ENCODE results near the gene NEK7. TPM values are rescaled to one million over a fixed set of nuclear protein-coding genes. Genes with fewer than 3 reads are reported as not detected.
"Not testable (repeated sequence)": the region's sequence is repeated elsewhere in the genome, so short reads cannot be mapped to it uniquely, and the experiment has no call there.

The NEK7 gene
- total RNA-seq, 1 experiment from 2014 or later: 25.2 TPM

- Histone ChIP-seq H3K9me2 (replicated peaks; ENCODE audit: low read length) (no peaks in the 10 kb centered on the region), H3K4me2 (ENCODE audit: low read length) (no peak overlapping the region), H3K9me3 (ENCODE audit: low read length) (no peaks in the 10 kb centered on the region), H4K20me1 (ENCODE audit: low read length) (no peaks in the 10 kb centered on the region), H3K4me3 (ENCODE audit: low read length) (no peak overlapping the region), H3F3A (ENCODE audit: low read length, unreplicated experiment) (no peaks in the 10 kb centered on the region), H2AFZ (ENCODE audit: low read length) (no peak overlapping the region), H3K79me2 (ENCODE audit: low read length) (peaks cover 94% of the 10 kb centered on the region), H3K9ac (ENCODE audit: low read length) (no peak overlapping the region), H3K36me3 (ENCODE audit: low read depth, low read length) (no peaks in the 10 kb centered on the region), H3K27me3 (ENCODE audit: low read length) (no peaks in the 10 kb centered on the region), H3K27ac (ENCODE audit: low read length) (no peak overlapping the region), H3K4me1 (ENCODE audit: insufficient read depth, low read length) (no peaks in the 10 kb centered on the region)
- ChIA-PET CTCF (no interaction called here), POLR2A (ENCODE audit: unreplicated experiment) (no interaction called here)
- BruUV-seq (replicated peaks): no TSS peak
- intact Hi-C loops (cut with micrococcal nuclease): no loop called here
- TF ChIP-seq CTCF (conservative IDR thresholded peaks at IDR 0.05; ENCODE audit: low read depth, low read length): no peak
- no peak for TF ChIP-seq EZH2 (IDR thresholded peaks at IDR 0.05; ENCODE audit: low read length, unreplicated experiment)
- ATAC-seq (no peak), DNase-seq (no peak)
These were observed 31.3 kb downstream of the NEK7 start for GRCh38 chr1:198187973-198188588.

GRCh38 chr1:198191117-198191516, 34.3 kb downstream of the NEK7 start:
- Histone ChIP-seq H3K4me1 (ENCODE audit: insufficient read depth, low read length) (no peaks in the 10 kb centered on the region), H3K27ac (ENCODE audit: low read length) (no peak overlapping the region), H3K4me2 (ENCODE audit: low read length) (no peak overlapping the region), H3K79me2 (ENCODE audit: low read length) (peaks cover 81% of the 10 kb centered on the region), H4K20me1 (ENCODE audit: low read length) (no peaks in the 10 kb centered on the region), H3K9ac (ENCODE audit: low read length) (no peak overlapping the region), H3K4me3 (ENCODE audit: low read length) (no peak overlapping the region), H3F3A (ENCODE audit: low read length, unreplicated experiment) (no peaks in the 10 kb centered on the region), H3K9me3 (ENCODE audit: low read length) (no peaks in the 10 kb centered on the region), H3K9me2 (replicated peaks; ENCODE audit: low read length) (no peaks in the 10 kb centered on the region), H2AFZ (ENCODE audit: low read length) (no peak overlapping the region), H3K36me3 (ENCODE audit: low read depth, low read length) (no peaks in the 10 kb centered on the region), H3K27me3 (ENCODE audit: low read length) (no peaks in the 10 kb centered on the region)
- DNase-seq (no peak), ATAC-seq (no peak)
- TF ChIP-seq EZH2phosphoT487 (IDR thresholded peaks at IDR 0.05; ENCODE audit: borderline replicate concordance, low read length): no peak
- TF ChIP-seq EZH2 (IDR thresholded peaks at IDR 0.05; ENCODE audit: low read length, unreplicated experiment): no peak
- no peak for TF ChIP-seq CTCF (conservative IDR thresholded peaks at IDR 0.05; ENCODE audit: low read depth, low read length)
- POLR2A ChIA-PET (ENCODE audit: unreplicated experiment): no interaction called here
- CTCF ChIA-PET: no interaction called here
- intact Hi-C loops (cut with micrococcal nuclease): no loop called here
- no TSS peak for BruUV-seq (replicated peaks)

- intact Hi-C loops (cut with micrococcal nuclease); H3K27ac ChIP-seq (ENCODE audit: low read length): not testable (repeated sequence)
These were observed 37.1 kb downstream of the NEK7 start for GRCh38 chr1:198193871-198194270.

More at GRCh38 chr1:198193871-198194270, 37.1 kb downstream of the NEK7 start:
- POLR2A ChIA-PET (ENCODE audit: unreplicated experiment); H3K4me3 ChIP-seq (ENCODE audit: low read length); DNase-seq; H3K27me3 ChIP-seq (ENCODE audit: low read length); H3K4me2 ChIP-seq (ENCODE audit: low read length); ATAC-seq; H3K36me3 ChIP-seq (ENCODE audit: low read depth, low read length); H3K9me3 ChIP-seq (ENCODE audit: low read length); H3K4me1 ChIP-seq (ENCODE audit: insufficient read depth, low read length); H2AFZ ChIP-seq (ENCODE audit: low read length); H4K20me1 ChIP-seq (ENCODE audit: low read length); H3K9me2 ChIP-seq (replicated peaks; ENCODE audit: low read length); CTCF ChIA-PET; H3F3A ChIP-seq (ENCODE audit: low read length, unreplicated experiment); BruUV-seq (replicated peaks); H3K9ac ChIP-seq (ENCODE audit: low read length): not testable (repeated sequence)
- H3K79me2 ChIP-seq (ENCODE audit: low read length): peaks cover 79% of the 10 kb centered on the region

Data from PC-3 (cell line).